KMS-11 (cell line): Measurements from ENCODE around the gene HECTD1.

Experiments used
- H2AFZ ChIP-seq: fragments of 200-600 bp; sonication (generic); 2 replicates; pipeline ENCODE4 v1.6.1; 2016; ENCODE audit warnings: antibody characterized with exemption, mixed run types, low read depth
- H3K27ac ChIP-seq: fragments of 200-600 bp; sonication (generic); 2 replicates; pipeline ENCODE4 v1.6.1; 2016; ENCODE audit warnings: mild to moderate bottlenecking, mixed run types
- H3K27me3 ChIP-seq: fragments of 200-600 bp; sonication (generic); 2 replicates; pipeline ENCODE4 v1.6.1; 2017; ENCODE audit warnings: mild to moderate bottlenecking, low read depth, mixed run types, moderate library complexity; ENCODE audit not compliant: insufficient read depth
- H3K36me3 ChIP-seq: fragments of 200-600 bp; sonication (generic); 2 replicates; pipeline ENCODE4 v1.6.1; 2017; ENCODE audit warnings: mild to moderate bottlenecking, mixed run types; ENCODE audit not compliant: insufficient read depth
- H3K4me1 ChIP-seq: fragments of 200-600 bp; sonication (generic); 2 replicates; pipeline ENCODE4 v1.6.1; 2016; ENCODE audit warnings: mild to moderate bottlenecking, low read depth, mixed run types; ENCODE audit not compliant: poor library complexity, severe bottlenecking
- H3K4me2 ChIP-seq: fragments of 200-600 bp; sonication (generic); 2 replicates; pipeline ENCODE4 v1.7.0; 2016; ENCODE audit warnings: mild to moderate bottlenecking, mixed run types
- H3K4me3 ChIP-seq: fragments of 200-600 bp; sonication (generic); IDR thresholded peaks from 2 replicates; pipeline ENCODE4 v1.6.1; 2017; ENCODE audit warnings: low read depth, low read length, mixed read lengths; ENCODE audit not compliant: insufficient read depth
- H3K79me2 ChIP-seq: fragments of 200-600 bp; sonication (generic); 2 replicates; pipeline ENCODE4 v1.6.1; 2016; ENCODE audit warnings: low read depth, mixed run types; ENCODE audit not compliant: insufficient read depth
- H3K9ac ChIP-seq: fragments of 200-600 bp; sonication (generic); 2 replicates; pipeline ENCODE4 v1.6.1; 2016; ENCODE audit warnings: mild to moderate bottlenecking, mixed run types
- H4K20me1 ChIP-seq: fragments of 200-600 bp; sonication (generic); 2 replicates; pipeline ENCODE4 v1.6.1; 2016; ENCODE audit warnings: mild to moderate bottlenecking, mixed run types; ENCODE audit not compliant: insufficient read depth
- TF ChIP-seq, protein P1 (sequence below): fragments of 200-600 bp; sonication (generic); conservative IDR thresholded peaks from 2 replicates; pipeline ENCODE4 v1.6.1; 2017; ENCODE audit warnings: low read depth, mild to moderate bottlenecking, antibody characterized with exemption, low read length, moderate library complexity, mixed read lengths

The HECTD1 gene

GRCh38 chr14:31083781-31084180, 123.8 kb downstream of the HECTD1 start:
- H4K20me1 ChIP-seq, result no peaks in the 10 kb centered on the region
- H3K36me3 ChIP-seq, result no peaks in the 10 kb centered on the region
- no peaks in the 10 kb centered on the region for H3K79me2 ChIP-seq
- no peaks in the 10 kb centered on the region for H3K4me1 ChIP-seq
- no peak overlapping the region for H3K9ac ChIP-seq
- no peak overlapping the region for H3K4me2 ChIP-seq
- TF ChIP-seq, protein P1, sequence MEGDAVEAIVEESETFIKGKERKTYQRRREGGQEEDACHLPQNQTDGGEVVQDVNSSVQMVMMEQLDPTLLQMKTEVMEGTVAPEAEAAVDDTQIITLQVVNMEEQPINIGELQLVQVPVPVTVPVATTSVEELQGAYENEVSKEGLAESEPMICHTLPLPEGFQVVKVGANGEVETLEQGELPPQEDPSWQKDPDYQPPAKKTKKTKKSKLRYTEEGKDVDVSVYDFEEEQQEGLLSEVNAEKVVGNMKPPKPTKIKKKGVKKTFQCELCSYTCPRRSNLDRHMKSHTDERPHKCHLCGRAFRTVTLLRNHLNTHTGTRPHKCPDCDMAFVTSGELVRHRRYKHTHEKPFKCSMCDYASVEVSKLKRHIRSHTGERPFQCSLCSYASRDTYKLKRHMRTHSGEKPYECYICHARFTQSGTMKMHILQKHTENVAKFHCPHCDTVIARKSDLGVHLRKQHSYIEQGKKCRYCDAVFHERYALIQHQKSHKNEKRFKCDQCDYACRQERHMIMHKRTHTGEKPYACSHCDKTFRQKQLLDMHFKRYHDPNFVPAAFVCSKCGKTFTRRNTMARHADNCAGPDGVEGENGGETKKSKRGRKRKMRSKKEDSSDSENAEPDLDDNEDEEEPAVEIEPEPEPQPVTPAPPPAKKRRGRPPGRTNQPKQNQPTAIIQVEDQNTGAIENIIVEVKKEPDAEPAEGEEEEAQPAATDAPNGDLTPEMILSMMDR, result no peak
- H2AFZ ChIP-seq, result no peak overlapping the region
- no peak overlapping the region for H3K4me3 ChIP-seq
- H3K27me3 ChIP-seq, result no peaks in the 10 kb centered on the region
- no peak overlapping the region for H3K27ac ChIP-seq

DNA sequence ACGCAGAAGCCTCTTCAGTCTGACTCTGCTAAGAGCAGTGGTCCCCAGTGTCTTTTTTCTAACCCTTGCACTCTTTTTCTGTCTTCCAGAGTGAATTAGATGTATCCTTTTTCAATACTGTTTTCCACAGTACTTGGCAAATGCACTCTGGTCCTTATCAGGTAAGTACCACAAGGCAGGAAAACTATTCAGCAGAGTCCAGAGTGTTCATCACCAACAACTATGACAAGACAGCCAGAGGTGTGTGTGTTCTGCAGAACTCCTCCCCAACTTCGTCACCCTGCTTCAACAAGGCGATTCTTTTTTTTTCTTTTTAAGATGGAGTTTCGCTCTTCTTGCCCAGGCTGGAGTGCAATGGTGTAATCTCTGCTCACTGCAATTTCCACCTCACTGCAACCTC, 127.1 kb downstream of the HECTD1 start:
- Histone ChIP-seq H3K4me2 (no peak overlapping the region), H3K4me3 (no peak overlapping the region), H3K27me3 (no peaks in the 10 kb centered on the region), H3K9ac (no peak overlapping the region), H3K79me2 (no peaks in the 10 kb centered on the region), H2AFZ (no peak overlapping the region), H3K4me1 (no peaks in the 10 kb centered on the region), H3K36me3 (no peaks in the 10 kb centered on the region), H4K20me1 (no peaks in the 10 kb centered on the region), H3K27ac (no peak overlapping the region)
- TF ChIP-seq, protein P1, result no peak

GRCh38 chr14:31080056-31080455, 127.5 kb downstream of the HECTD1 start:
- Histone ChIP-seq H3K36me3 (no peaks in the 10 kb centered on the region), H4K20me1 (no peaks in the 10 kb centered on the region), H3K27me3 (no peaks in the 10 kb centered on the region), H3K9ac (no peak overlapping the region), H3K27ac (no peak overlapping the region), H2AFZ (no peak overlapping the region), H3K4me3 (no peak overlapping the region), H3K79me2 (no peaks in the 10 kb centered on the region), H3K4me1 (no peaks in the 10 kb centered on the region), H3K4me2 (no peak overlapping the region)
- TF ChIP-seq, protein P1, result no peak

DNA sequence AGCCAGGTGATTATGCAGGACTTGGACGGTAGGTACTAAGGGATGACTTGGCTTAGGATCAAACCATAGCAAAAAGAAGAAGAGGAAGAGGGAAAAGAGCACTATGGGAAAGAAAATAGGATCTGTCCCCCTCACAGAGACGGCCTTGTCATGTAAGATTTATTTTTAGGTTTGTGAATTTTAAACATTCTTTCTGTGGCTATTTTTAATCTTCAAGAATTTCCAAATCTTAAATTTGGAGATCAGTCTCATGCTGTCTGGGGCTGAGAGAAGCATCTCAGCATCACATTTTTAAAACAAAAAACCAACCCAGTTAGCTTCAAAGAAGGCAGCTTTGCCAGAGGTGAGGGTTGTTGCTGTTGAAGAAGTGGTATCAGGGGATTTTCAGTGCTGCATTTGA, 128.8 kb downstream of the HECTD1 start:
- no peaks in the 10 kb centered on the region for H3K4me1 ChIP-seq
- no peak overlapping the region for H3K4me3 ChIP-seq
- no peak overlapping the region for H3K4me2 ChIP-seq
- H3K27me3 ChIP-seq, result no peaks in the 10 kb centered on the region
- no peaks in the 10 kb centered on the region for H4K20me1 ChIP-seq
- no peak overlapping the region for H3K27ac ChIP-seq
- H2AFZ ChIP-seq, result no peak overlapping the region
- TF ChIP-seq, protein P1, result no peak
- no peaks in the 10 kb centered on the region for H3K79me2 ChIP-seq
- no peaks in the 10 kb centered on the region for H3K36me3 ChIP-seq
- no peak overlapping the region for H3K9ac ChIP-seq
